H1 (cell line): ENCODE results near the gene TRAF3IP3. TPM values are rescaled to one million over a fixed set of nuclear protein-coding genes. Genes with fewer than 3 reads are reported as not detected.

Source experiments
- CTCF ChIA-PET: fragments of 300-600 bp; sonication (Branson Sonifier 250); formaldehyde crosslinking; loops from one replicate; lab custom pipeline; 2021; ENCODE audit not compliant: partially characterized antibody; lab: Charles Lee
- POLR2A ChIA-PET: fragments of 300-600 bp; sonication (Branson Sonifier 250); formaldehyde crosslinking; loops from one replicate; lab custom pipeline; 2021; ENCODE audit warnings: inconsistent platforms; ENCODE audit not compliant: partially characterized antibody; lab: Charles Lee
- DNase-seq, 2 experiments: peaks; one replicate each; pipeline versions ENCODE4 v3.0.0 to v3.0.0-alpha.2; 2010 to 2022; ENCODE audit warnings: low spot score in 2 of 2, low read depth in 1 of 2, mixed read lengths in 1 of 2
- FAIRE-seq: peaks from 2 replicates; lab custom pipeline; 2011; peaks lifted over from hg19 to GRCh38; lab: Jason Lieb, UNC
- H2AFZ ChIP-seq: 2 replicates; pipeline ENCODE4 v1.8.1; 2012; ENCODE audit warnings: low read length, inconsistent platforms
- H2AK5ac ChIP-seq: 2 replicates; pipeline ENCODE4 v1.6.1; 2013; ENCODE audit warnings: low read depth, low read length
- H2BK120ac ChIP-seq: replicated peaks from 2 replicates; pipeline ENCODE3; 2013; ENCODE audit warnings: low read depth, low read length, inconsistent platforms
- H2BK12ac ChIP-seq: 2 replicates; pipeline ENCODE4 v1.6.1; 2013; ENCODE audit warnings: low read depth, low read length
- H2BK15ac ChIP-seq: 2 replicates; pipeline ENCODE4 v1.6.1; 2013; ENCODE audit warnings: low read length
- H2BK20ac ChIP-seq: 2 replicates; pipeline ENCODE4 v1.6.1; 2013; ENCODE audit warnings: low read length
- H2BK5ac ChIP-seq: 2 replicates; pipeline ENCODE4 v1.6.1; 2013; ENCODE audit warnings: low read depth, low read length
- H3K14ac ChIP-seq: 2 replicates; pipeline ENCODE4 v1.6.1; 2013; ENCODE audit warnings: inconsistent platforms; ENCODE audit not compliant: insufficient read length
- H3K18ac ChIP-seq: 2 replicates; pipeline ENCODE4 v1.6.1; 2013; ENCODE audit warnings: low read length; ENCODE audit errors: extremely low read depth
- H3K23ac ChIP-seq: 2 replicates; pipeline ENCODE4 v1.6.1; 2013; ENCODE audit warnings: inconsistent platforms; ENCODE audit not compliant: insufficient read length
- H3K23me2 ChIP-seq: 2 replicates; pipeline ENCODE4 v1.6.1; 2013; ENCODE audit warnings: low read depth, low read length
- H3K27ac ChIP-seq: 2 replicates; pipeline ENCODE4 v1.6.1; 2011; ENCODE audit warnings: low read depth, low read length, inconsistent platforms
- H3K27me3 ChIP-seq, 4 experiments: replicated peaks in 1 of 4; 1 replicate in 1 of 4; 2 replicates in 3 of 4; pipeline versions ENCODE4 v1.6.1 to v1.8.1; 2011 to 2013; ENCODE audit warnings: low read length in 3 of 4, mild to moderate bottlenecking in 3 of 4, inconsistent platforms in 2 of 4, mixed read lengths in 2 of 4, moderate library complexity in 1 of 4; ENCODE audit not compliant: control insufficient read depth in 3 of 4, insufficient read depth in 3 of 4; ENCODE audit errors: extremely low read depth in 1 of 4
- H3K36me3 ChIP-seq, 4 experiments: 2 replicates each; pipeline versions ENCODE4 v1.6.1 to v1.8.1; 2011 to 2013; ENCODE audit warnings: mild to moderate bottlenecking in 4 of 4, low read length in 3 of 4, moderate library complexity in 2 of 4, control low read depth in 1 of 4, inconsistent platforms in 1 of 4; ENCODE audit not compliant: insufficient read depth in 4 of 4, control insufficient read depth in 2 of 4
- H3K4ac ChIP-seq: replicated peaks from 2 replicates; pipeline ENCODE3; 2013; ENCODE audit warnings: low read length, low read depth, mixed read lengths, inconsistent platforms; ENCODE audit not compliant: insufficient read length
- H3K4me1 ChIP-seq, 4 experiments: replicated peaks in 1 of 4; 1 replicate in 1 of 4; 2 replicates in 3 of 4; pipeline versions ENCODE4 v1.6.1 to v1.8.1; 2011 to 2013; ENCODE audit warnings: low read length in 3 of 4, inconsistent platforms in 2 of 4, mixed read lengths in 1 of 4; ENCODE audit not compliant: insufficient read depth in 4 of 4, control insufficient read depth in 3 of 4
- H3K4me2 ChIP-seq, 2 experiments: 2 replicates each; pipeline versions ENCODE4 v1.6.1 to v1.8.1; 2011 to 2013; ENCODE audit warnings: low read depth in 2 of 2, low read length in 2 of 2, control low read depth in 1 of 2, inconsistent platforms in 1 of 2, mild to moderate bottlenecking in 1 of 2; ENCODE audit not compliant: insufficient read depth in 1 of 2
- H3K4me3 ChIP-seq, 4 experiments: fragments of 200-600, 300-600 bp in 1 of 4; sonication (generic), shearing (Covaris generic), sonication (Bioruptor Twin) in 1 of 4; 2 replicates each; pipeline versions ENCODE4 v1.5.1 to v1.8.1; 2011 to 2016; ENCODE audit warnings: low read length in 4 of 4, low read depth in 3 of 4, control low read depth in 2 of 4, inconsistent platforms in 2 of 4, mild to moderate bottlenecking in 2 of 4, mixed read lengths in 1 of 4, moderate library complexity in 1 of 4; ENCODE audit not compliant: insufficient read depth in 2 of 4; ENCODE audit errors: extremely low read depth in 1 of 4
- H3K56ac ChIP-seq: replicated peaks from 2 replicates; pipeline ENCODE3; 2013; ENCODE audit warnings: low read depth, mild to moderate bottlenecking, mixed read lengths, low read length, inconsistent platforms; ENCODE audit not compliant: insufficient read length
- H3K79me1 ChIP-seq: 2 replicates; pipeline ENCODE4 v1.6.1; 2013; ENCODE audit warnings: low read depth, low read length, control low read depth
- H3K79me2 ChIP-seq, 2 experiments: 2 replicates each; pipeline versions ENCODE4 v1.6.1 to v1.8.1; 2012 to 2013; ENCODE audit warnings: low read length in 2 of 2, mild to moderate bottlenecking in 2 of 2, inconsistent platforms in 1 of 2; ENCODE audit not compliant: insufficient read depth in 2 of 2, control insufficient read depth in 1 of 2
- H3K9ac ChIP-seq, 4 experiments: replicated peaks in 1 of 4; 1 replicate in 1 of 4; 2 replicates in 3 of 4; pipeline versions ENCODE4 v1.6.1 to v1.8.1; 2011 to 2013; ENCODE audit warnings: low read depth in 3 of 4, low read length in 3 of 4, control low read depth in 2 of 4, mild to moderate bottlenecking in 2 of 4, moderate library complexity in 2 of 4, inconsistent platforms in 1 of 4; ENCODE audit errors: extremely low read depth in 1 of 4
- H3K9me3 ChIP-seq, 2 experiments: 2 replicates each; pipeline versions ENCODE4 v1.6.1 to v1.8.1; 2012 to 2013; ENCODE audit warnings: mild to moderate bottlenecking in 2 of 2, moderate library complexity in 2 of 2, control low read depth in 1 of 2, inconsistent platforms in 1 of 2, low read depth in 1 of 2, low read length in 1 of 2, mixed read lengths in 1 of 2; ENCODE audit not compliant: insufficient read depth in 2 of 2
- H4K20me1 ChIP-seq, 2 experiments: replicated peaks in 1 of 2; 2 replicates each; pipeline versions ENCODE3 to v1.8.1; 2011 to 2013; ENCODE audit warnings: inconsistent platforms in 2 of 2, low read length in 2 of 2, mild to moderate bottlenecking in 1 of 2; ENCODE audit not compliant: insufficient read depth in 2 of 2, control insufficient read depth in 1 of 2
- H4K5ac ChIP-seq: 2 replicates; pipeline ENCODE4 v1.6.1; 2013; ENCODE audit warnings: low read length, low read depth, mixed read lengths, inconsistent platforms; ENCODE audit not compliant: insufficient read length
- H4K8ac ChIP-seq: 2 replicates; pipeline ENCODE4 v1.8.0; 2013; ENCODE audit warnings: mild to moderate bottlenecking, moderate library complexity, low read length, inconsistent platforms; ENCODE audit not compliant: insufficient read depth; ENCODE audit errors: extremely low read depth
- H4K91ac ChIP-seq: replicated peaks from 2 replicates; pipeline ENCODE3; 2013; ENCODE audit warnings: low read length, mixed read lengths, inconsistent platforms; ENCODE audit not compliant: insufficient read length
- ATF3 ChIP-seq: IDR thresholded peaks from 2 replicates; pipeline ENCODE4 v1.6.1; 2011; ENCODE audit warnings: low read depth, mild to moderate bottlenecking, low read length; ENCODE audit not compliant: insufficient read depth
- CEBPB ChIP-seq: IDR thresholded peaks from 2 replicates; pipeline ENCODE4 v1.6.1; 2012; ENCODE audit warnings: low read depth, low read length
- CHD1 ChIP-seq: IDR thresholded peaks from 2 replicates; pipeline ENCODE4 v1.6.1; 2012; ENCODE audit warnings: low read depth, low read length, improper control_type of control experiment
- CHD2 ChIP-seq: IDR thresholded peaks from 2 replicates; pipeline ENCODE4 v1.6.1; 2012; ENCODE audit warnings: low read length, improper control_type of control experiment
- KDM1A ChIP-seq: fragments of 200-600, 300-600 bp; sonication (generic); IDR thresholded peaks from 2 replicates; pipeline ENCODE4 v1.7.1; 2016; ENCODE audit warnings: mild to moderate bottlenecking, low read length, borderline replicate concordance
- KDM4A ChIP-seq: IDR thresholded peaks from one replicate; pipeline ENCODE4 v1.7.1; 2012; ENCODE audit warnings: low read depth, mild to moderate bottlenecking, moderate library complexity, low read length, inconsistent platforms; ENCODE audit not compliant: severe bottlenecking
- KDM5A ChIP-seq: fragments of 200-600 bp; IDR thresholded peaks from 2 replicates; pipeline ENCODE4 v1.7.1; 2012; ENCODE audit warnings: mild to moderate bottlenecking, low read length, inconsistent platforms, mixed read lengths
- MAX ChIP-seq: IDR thresholded peaks from 2 replicates; pipeline ENCODE4 v1.6.1; 2012; ENCODE audit warnings: inconsistent platforms
- NANOG ChIP-seq: IDR thresholded peaks from 2 replicates; pipeline ENCODE4 v1.6.1; 2011; ENCODE audit warnings: low read length, low read depth, mild to moderate bottlenecking, inconsistent platforms; ENCODE audit not compliant: insufficient read depth, poor library complexity, severe bottlenecking
- RAD21 ChIP-seq, 2 experiments: IDR thresholded peaks in 1 of 2; conservative IDR thresholded peaks in 1 of 2; 2 replicates each; pipeline ENCODE4 v1.6.1; 2011; ENCODE audit warnings: low read depth in 2 of 2, low read length in 2 of 2, improper control_type of control experiment in 1 of 2, inconsistent platforms in 1 of 2, mild to moderate bottlenecking in 1 of 2, moderate library complexity in 1 of 2
- SIN3A ChIP-seq, 2 experiments: IDR thresholded peaks in 1 of 2; conservative IDR thresholded peaks in 1 of 2; 2 replicates each; pipeline ENCODE4 v1.6.1; 2011 to 2012; ENCODE audit warnings: low read length in 2 of 2, improper control_type of control experiment in 1 of 2, low read depth in 1 of 2, mild to moderate bottlenecking in 1 of 2
- SIRT6 ChIP-seq: IDR thresholded peaks from one replicate; pipeline ENCODE4 v1.7.1; 2012; ENCODE audit warnings: low read length, inconsistent platforms
- SP4 ChIP-seq: IDR thresholded peaks from 2 replicates; pipeline ENCODE4 v1.6.1; 2012; ENCODE audit warnings: low read length, inconsistent platforms
- SUZ12 ChIP-seq: fragments of 200-600 bp; sonication (generic); IDR thresholded peaks from 2 replicates; pipeline ENCODE4 v1.6.1; 2012; ENCODE audit warnings: mild to moderate bottlenecking, inconsistent platforms, low read length, moderate library complexity, mixed read lengths
- WGBS, 2 experiments: shearing (Covaris generic) in 1 of 2; methylation state at CpG; one replicate each; pipeline versions ENCODE4 v1.1.6 to v1.1.7; 2013 to 2015; ENCODE audit warnings: low lambda C conversion rate in 2 of 2, mixed read lengths in 2 of 2, inconsistent platforms in 1 of 2, low coverage in 1 of 2, missing lambda C conversion rate in 1 of 2; ENCODE audit not compliant: insufficient replicate concordance in 2 of 2, insufficient coverage in 1 of 2, insufficient read length in 1 of 2; ENCODE audit errors: extremely low coverage in 1 of 2, missing lambda C conversion rate in 1 of 2; 5-methylcytosine and 5-hydroxymethylcytosine counted together
- polyA plus RNA-seq, 7 experiments: library from polyadenylated mRNA; depleted of rRNA in 3 of 7; stranded (reverse) in 5 of 7; unstranded in 2 of 7; fragments of >200 nt in 5 of 7; fragments of 200-250 nt in 2 of 7; gene quantifications; 1 replicate in 5 of 7; 2 replicates in 1 of 7; 4 replicates in 1 of 7; pipeline versions ENCODE4 v1.2.1 to v1.2.3, GENCODE V29; 2011 to 2013; ENCODE audit warnings: missing spikeins in 2 of 7, mixed read lengths in 2 of 7
- total RNA-seq: library from RNA; stranded (reverse); fragmentation: NEBNext Ultra II Directional; extraction: Animal tissue kit (Norgen Biotek cat#: 25700); gene quantifications from 2 replicates; pipeline ENCODE4 v1.2.1, GENCODE V29; 2021

The TRAF3IP3 gene
- total and polyA plus RNA-seq, 2 of the 8 experiments (the other 6 are each of a cell fraction or from before 2014, with no cell fraction given): not detected

GRCh38 chr1:209720326-209720725, 35.5 kb upstream of the TRAF3IP3 start:
- no peaks in the 10 kb centered on the region for H3K23me2 ChIP-seq
- no peak for DNase-seq
- ChIA-PET CTCF (interaction anchor here (0.9 to 1.6 kb wide), 3 partner anchors 16 to 93 kb away, joined by 3 read pairs; no protein-coding TSS in a partner anchor), POLR2A (no interaction called here)
- H4K8ac ChIP-seq: no peak overlapping the region
- WGBS, 2 experiments: 93% methylated on average over 4 of the region's 4 CpGs; no CpG with 5 or more reads in 1 of the 2 experiments
- no peaks in the 10 kb centered on the region for H3K36me3 ChIP-seq
- no peak overlapping the region for H2BK20ac ChIP-seq
- FAIRE-seq: no peak
- no peak overlapping the region for H3K4me2 ChIP-seq
- no peaks in the 10 kb centered on the region for H3K9me3 ChIP-seq
- H3K27me3 ChIP-seq: peaks cover 0 to 1% (median 0%) of the 10 kb centered on the region in 4 experiments; a peak in 2 of 7 replicates
- H3K4me1 ChIP-seq: no peaks in the 10 kb centered on the region
- no peak overlapping the region for H3K9ac ChIP-seq
- H4K91ac ChIP-seq: no peak overlapping the region
- no peaks in the 10 kb centered on the region for H4K20me1 ChIP-seq
- no peak overlapping the region for H3K27ac ChIP-seq
- no peak overlapping the region for H3K56ac ChIP-seq
- no peak overlapping the region for H3K4me3 ChIP-seq
- TF ChIP-seq CHD2 (no peak), SIRT6 (no peak), KDM4A (no peak), MAX (no peak), CHD1 (no peak), SUZ12 (no peak), SP4 (no peak), KDM1A (no peak), SIN3A (conservative IDR thresholded peaks at IDR 0.05 in 1 of 2, IDR thresholded peaks at IDR 0.05 in 1 of 2; ENCODE audit: low read depth in 1 of 2, low read length in 2 of 2) (no peak), CEBPB (no peak), KDM5A (no peak), NANOG (no peak), ATF3 (no peak), RAD21 (IDR thresholded peaks at IDR 0.05 in 1 of 2, conservative IDR thresholded peaks at IDR 0.05 in 1 of 2; ENCODE audit: low read depth in 2 of 2, low read length in 2 of 2) (no peak)
- H2BK5ac ChIP-seq: no peak overlapping the region
- no peak overlapping the region for H2BK15ac ChIP-seq
- H3K79me2 ChIP-seq: no peaks in the 10 kb centered on the region
- no peaks in the 10 kb centered on the region for H3K79me1 ChIP-seq
- H2BK120ac ChIP-seq: no peak overlapping the region
- H2AFZ ChIP-seq: no peak overlapping the region
- H2AK5ac ChIP-seq: no peak overlapping the region
- H3K4ac ChIP-seq: no peak overlapping the region
- no peak overlapping the region for H2BK12ac ChIP-seq
- no peak overlapping the region for H3K14ac ChIP-seq
- no peak overlapping the region for H4K5ac ChIP-seq
- H3K23ac ChIP-seq: no peak overlapping the region
- no peak overlapping the region for H3K18ac ChIP-seq
